Measurements from ENCODE around the gene LRRC73.

The LRRC73 gene

GRCh38 chr6:43511824-43512415 lies 1.8 kb upstream of the LRRC73 start:
- no peak for DNase-seq
- H3K27ac ChIP-seq (ENCODE audit: low read length): no peak overlapping the region
- peaks cover 25% of the 10 kb centered on the region for H3K79me2 ChIP-seq (ENCODE audit: low read length)
- H3K9me3 ChIP-seq (replicated peaks; ENCODE audit: insufficient read depth, low read length): no peaks in the 10 kb centered on the region
- H3K9ac ChIP-seq (ENCODE audit: low read length): no peak overlapping the region
- no peaks in the 10 kb centered on the region for H3K36me3 ChIP-seq (replicated peaks; ENCODE audit: insufficient read depth, low read length)
- peaks cover 6% of the 10 kb centered on the region for H3F3A ChIP-seq (ENCODE audit: insufficient read depth, low read length)
- no peaks in the 10 kb centered on the region for H4K20me1 ChIP-seq (ENCODE audit: insufficient read depth, low read length)
- H2AFZ ChIP-seq (ENCODE audit: low read length): no peak overlapping the region
- H3K4me1 ChIP-seq (ENCODE audit: low read length): peaks cover 8% of the 10 kb centered on the region; the same call in 1 of the 2 replicates
- no peak overlapping the region for H3K4me2 ChIP-seq (ENCODE audit: low read depth, low read length)
- TF ChIP-seq EZH2 (optimal IDR thresholded peaks at IDR 0.05; ENCODE audit: low read depth, low read length) (no peak), CTCF (IDR thresholded peaks at IDR 0.05; ENCODE audit: low read length) (no peak), EZH2phosphoT487 (IDR thresholded peaks at IDR 0.05; ENCODE audit: low read length) (no peak)
- H3K4me3 ChIP-seq (ENCODE audit: low read length): no peak overlapping the region
- H3K27me3 ChIP-seq (replicated peaks; ENCODE audit: insufficient read depth, low read length): peaks cover 6% of the 10 kb centered on the region; the same call in 1 of the 2 replicates
- no peaks in the 10 kb centered on the region for H3K9me2 ChIP-seq (replicated peaks; ENCODE audit: insufficient read depth, low read length)

- peaks cover 6% of the 10 kb centered on the region; the same call in 1 of the 2 replicates for H3K27me3 ChIP-seq (replicated peaks; ENCODE audit: insufficient read depth, low read length)
- no peak overlapping the region for H3K9ac ChIP-seq (ENCODE audit: low read length)
- H3K4me2 ChIP-seq (ENCODE audit: low read depth, low read length): peak overlapping the region; percentile 85
- H3K27ac ChIP-seq (ENCODE audit: low read length): no peak overlapping the region
- H3K36me3 ChIP-seq (replicated peaks; ENCODE audit: insufficient read depth, low read length): no peaks in the 10 kb centered on the region
- H3K9me3 ChIP-seq (replicated peaks; ENCODE audit: insufficient read depth, low read length): no peaks in the 10 kb centered on the region
- H2AFZ ChIP-seq (ENCODE audit: low read length): no peak overlapping the region
- H3K9me2 ChIP-seq (replicated peaks; ENCODE audit: insufficient read depth, low read length): no peaks in the 10 kb centered on the region
- peaks cover 7% of the 10 kb centered on the region; the same call in 1 of the 2 replicates for H3K4me1 ChIP-seq (ENCODE audit: low read length)
- peaks cover 6% of the 10 kb centered on the region for H3F3A ChIP-seq (ENCODE audit: insufficient read depth, low read length)
- no peaks in the 10 kb centered on the region for H4K20me1 ChIP-seq (ENCODE audit: insufficient read depth, low read length)
- peaks cover 15% of the 10 kb centered on the region for H3K79me2 ChIP-seq (ENCODE audit: low read length)
- TF ChIP-seq CTCF (IDR thresholded peaks at IDR 0.05; ENCODE audit: low read length): no peak
- TF ChIP-seq EZH2phosphoT487 (IDR thresholded peaks at IDR 0.05; ENCODE audit: low read length): no peak
- no peak for TF ChIP-seq EZH2 (optimal IDR thresholded peaks at IDR 0.05; ENCODE audit: low read depth, low read length)
- no peak for DNase-seq
- peak overlapping the region; percentile 66; the same call in 1 of the 2 replicates for H3K4me3 ChIP-seq (ENCODE audit: low read length)
These were observed 649 bp upstream of the LRRC73 start for GRCh38 chr6:43510827-43511163.

- peak overlapping the region; percentile 42; the same call in 1 of the 2 replicates for H3K4me3 ChIP-seq (ENCODE audit: low read length)
- peaks cover 6% of the 10 kb centered on the region for H3F3A ChIP-seq (ENCODE audit: insufficient read depth, low read length)
- no peaks in the 10 kb centered on the region for H3K36me3 ChIP-seq (replicated peaks; ENCODE audit: insufficient read depth, low read length)
- H3K27ac ChIP-seq (ENCODE audit: low read length): no peak overlapping the region
- peak overlapping the region; percentile 85 for H3K4me2 ChIP-seq (ENCODE audit: low read depth, low read length)
- H2AFZ ChIP-seq (ENCODE audit: low read length): no peak overlapping the region
- no peaks in the 10 kb centered on the region for H3K9me3 ChIP-seq (replicated peaks; ENCODE audit: insufficient read depth, low read length)
- peaks cover 2% of the 10 kb centered on the region for H3K79me2 ChIP-seq (ENCODE audit: low read length)
- H3K27me3 ChIP-seq (replicated peaks; ENCODE audit: insufficient read depth, low read length): peaks cover 6% of the 10 kb centered on the region; the same call in 1 of the 2 replicates
- no peaks in the 10 kb centered on the region; the same call in 1 of the 2 replicates for H3K4me1 ChIP-seq (ENCODE audit: low read length)
- TF ChIP-seq EZH2 (optimal IDR thresholded peaks at IDR 0.05; ENCODE audit: low read depth, low read length): no peak
- no peak for TF ChIP-seq CTCF (IDR thresholded peaks at IDR 0.05; ENCODE audit: low read length)
- TF ChIP-seq EZH2phosphoT487 (IDR thresholded peaks at IDR 0.05; ENCODE audit: low read length): no peak
- H3K9me2 ChIP-seq (replicated peaks; ENCODE audit: insufficient read depth, low read length): no peaks in the 10 kb centered on the region
- H4K20me1 ChIP-seq (ENCODE audit: insufficient read depth, low read length): no peaks in the 10 kb centered on the region
- H3K9ac ChIP-seq (ENCODE audit: low read length): no peak overlapping the region
- no peak for DNase-seq
These were observed 783 bp downstream of the LRRC73 start for GRCh38 chr6:43509142-43509983.

Measured in MM.1S (cell line).